ENCODE results near the gene TMEM123. TPM values are rescaled to one million over a fixed set of nuclear protein-coding genes. Genes with fewer than 3 reads are reported as not detected.

TMEM123 gene
- total RNA-seq, 1 donor, result 91.9 TPM

DNA sequence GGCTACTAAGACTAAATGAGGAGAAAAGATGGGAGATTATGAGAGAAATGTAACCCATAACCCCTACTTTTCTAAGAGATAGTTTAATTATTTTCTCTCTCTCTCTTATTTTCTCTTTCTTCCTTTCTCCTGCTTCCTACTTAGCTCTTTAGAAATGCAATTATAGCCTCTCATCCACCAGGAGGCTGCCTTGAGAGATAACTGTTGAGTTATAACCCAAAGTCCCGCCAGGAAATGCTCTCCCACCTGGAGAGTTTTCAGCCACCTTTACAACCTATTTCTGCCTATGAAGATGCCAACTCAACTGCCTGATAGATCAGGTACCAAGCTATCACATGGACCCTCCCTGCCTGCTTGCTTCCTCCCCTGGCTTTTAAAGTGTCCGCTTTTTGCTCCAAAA, 34.0 kb upstream of the TMEM123 start:
- Histone ChIP-seq H2AFZ (ENCODE audit: low read length) (no peak overlapping the region), H3K27me3 (ENCODE audit: insufficient read depth, low read length) (no peaks in the 10 kb centered on the region), H3K4me2 (ENCODE audit: insufficient read depth, low read length) (no peak overlapping the region), H3K4me3 (ENCODE audit: insufficient read depth, low read length) (no peak overlapping the region), H3K9me3 (ENCODE audit: low read depth, low read length) (no peaks in the 10 kb centered on the region), H3K79me2 (ENCODE audit: insufficient read depth, low read length) (no peaks in the 10 kb centered on the region), H3K27ac (ENCODE audit: low read depth, low read length) (no peak overlapping the region), H4K20me1 (ENCODE audit: insufficient read depth, low read length) (no peaks in the 10 kb centered on the region), H3K36me3 (ENCODE audit: insufficient read depth, low read length) (no peaks in the 10 kb centered on the region), H3K4me1 (ENCODE audit: insufficient read depth, low read length) (no peaks in the 10 kb centered on the region)
- TF ChIP-seq, protein P1, sequence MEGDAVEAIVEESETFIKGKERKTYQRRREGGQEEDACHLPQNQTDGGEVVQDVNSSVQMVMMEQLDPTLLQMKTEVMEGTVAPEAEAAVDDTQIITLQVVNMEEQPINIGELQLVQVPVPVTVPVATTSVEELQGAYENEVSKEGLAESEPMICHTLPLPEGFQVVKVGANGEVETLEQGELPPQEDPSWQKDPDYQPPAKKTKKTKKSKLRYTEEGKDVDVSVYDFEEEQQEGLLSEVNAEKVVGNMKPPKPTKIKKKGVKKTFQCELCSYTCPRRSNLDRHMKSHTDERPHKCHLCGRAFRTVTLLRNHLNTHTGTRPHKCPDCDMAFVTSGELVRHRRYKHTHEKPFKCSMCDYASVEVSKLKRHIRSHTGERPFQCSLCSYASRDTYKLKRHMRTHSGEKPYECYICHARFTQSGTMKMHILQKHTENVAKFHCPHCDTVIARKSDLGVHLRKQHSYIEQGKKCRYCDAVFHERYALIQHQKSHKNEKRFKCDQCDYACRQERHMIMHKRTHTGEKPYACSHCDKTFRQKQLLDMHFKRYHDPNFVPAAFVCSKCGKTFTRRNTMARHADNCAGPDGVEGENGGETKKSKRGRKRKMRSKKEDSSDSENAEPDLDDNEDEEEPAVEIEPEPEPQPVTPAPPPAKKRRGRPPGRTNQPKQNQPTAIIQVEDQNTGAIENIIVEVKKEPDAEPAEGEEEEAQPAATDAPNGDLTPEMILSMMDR (IDR thresholded peaks at IDR 0.05; ENCODE audit: extremely low read depth, low read depth, low read length), result no peak
- no peak for DNase-seq (ENCODE audit: insufficient read length, low spot score, missing footprints)

DNA sequence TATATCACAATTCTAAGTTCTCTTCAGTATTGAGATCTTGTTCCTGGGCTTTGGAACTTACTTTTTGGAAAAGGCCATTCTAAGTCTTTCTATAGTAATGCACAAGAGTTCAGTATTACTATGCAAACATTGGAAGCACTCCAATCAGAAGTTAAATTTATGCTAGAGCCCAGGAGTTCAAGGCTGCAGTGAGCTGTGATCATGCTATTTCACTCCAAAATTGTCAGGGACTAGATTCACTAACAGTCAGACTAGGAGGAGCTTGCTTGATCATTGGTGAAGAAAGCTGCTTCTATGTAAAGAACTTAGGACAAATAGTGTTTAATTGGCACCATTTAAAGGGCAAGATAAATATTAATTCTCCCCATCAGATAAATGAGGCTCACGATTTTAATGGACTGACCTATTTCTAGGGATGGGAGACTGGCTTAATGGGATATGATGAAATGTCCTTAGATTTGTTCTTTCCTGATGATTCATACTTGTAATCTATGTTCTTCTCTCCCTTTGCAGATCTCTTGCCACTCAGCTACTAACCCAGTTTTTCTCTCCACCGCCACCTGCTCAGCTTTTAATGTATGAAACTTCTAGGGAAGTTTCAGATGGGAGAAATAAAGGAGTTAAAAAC, 32.6 kb upstream of the TMEM123 start:
- Histone ChIP-seq H3K27ac (ENCODE audit: low read depth, low read length) (no peak overlapping the region), H3K36me3 (ENCODE audit: insufficient read depth, low read length) (no peaks in the 10 kb centered on the region), H3K4me3 (ENCODE audit: insufficient read depth, low read length) (no peak overlapping the region), H3K27me3 (ENCODE audit: insufficient read depth, low read length) (no peaks in the 10 kb centered on the region), H3K4me1 (ENCODE audit: insufficient read depth, low read length) (no peaks in the 10 kb centered on the region), H2AFZ (ENCODE audit: low read length) (no peak overlapping the region), H3K9me3 (ENCODE audit: low read depth, low read length) (no peaks in the 10 kb centered on the region), H3K4me2 (ENCODE audit: insufficient read depth, low read length) (no peak overlapping the region), H4K20me1 (ENCODE audit: insufficient read depth, low read length) (no peaks in the 10 kb centered on the region), H3K79me2 (ENCODE audit: insufficient read depth, low read length) (no peaks in the 10 kb centered on the region)
- no peak for DNase-seq (ENCODE audit: insufficient read length, low spot score, missing footprints)
- TF ChIP-seq, protein P1 (IDR thresholded peaks at IDR 0.05; ENCODE audit: extremely low read depth, low read depth, low read length), result no peak

DNA sequence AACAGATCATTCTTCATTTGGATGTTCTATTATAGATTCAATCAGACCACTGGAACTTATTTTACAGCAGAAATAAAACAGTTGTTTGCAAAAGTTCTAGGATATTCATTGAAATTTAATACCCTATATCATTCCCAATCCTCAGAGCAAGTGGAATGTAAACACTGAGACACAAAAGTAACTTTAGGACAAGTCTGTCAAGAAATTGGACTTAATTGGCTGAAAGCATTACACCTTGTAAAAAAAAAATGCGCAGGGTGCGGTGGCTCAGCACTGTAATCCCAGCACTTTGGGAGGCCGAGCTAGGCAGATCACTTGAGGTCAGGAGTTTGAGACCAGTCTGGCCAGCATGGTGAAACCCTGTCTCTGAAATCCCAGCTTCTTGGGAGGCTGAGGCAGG, 29.9 kb upstream of the TMEM123 start:
- Histone ChIP-seq H3K4me1 (ENCODE audit: insufficient read depth, low read length) (no peaks in the 10 kb centered on the region), H3K4me2 (ENCODE audit: insufficient read depth, low read length) (no peak overlapping the region), H3K79me2 (ENCODE audit: insufficient read depth, low read length) (no peaks in the 10 kb centered on the region), H2AFZ (ENCODE audit: low read length) (no peak overlapping the region), H3K36me3 (ENCODE audit: insufficient read depth, low read length) (no peaks in the 10 kb centered on the region), H4K20me1 (ENCODE audit: insufficient read depth, low read length) (no peaks in the 10 kb centered on the region), H3K4me3 (ENCODE audit: insufficient read depth, low read length) (no peak overlapping the region), H3K9me3 (ENCODE audit: low read depth, low read length) (no peaks in the 10 kb centered on the region), H3K27me3 (ENCODE audit: insufficient read depth, low read length) (no peaks in the 10 kb centered on the region), H3K27ac (ENCODE audit: low read depth, low read length) (no peak overlapping the region)
- no peak for DNase-seq (ENCODE audit: insufficient read length, low spot score, missing footprints)
- TF ChIP-seq, protein P1 (IDR thresholded peaks at IDR 0.05; ENCODE audit: extremely low read depth, low read depth, low read length), result no peak

DNA sequence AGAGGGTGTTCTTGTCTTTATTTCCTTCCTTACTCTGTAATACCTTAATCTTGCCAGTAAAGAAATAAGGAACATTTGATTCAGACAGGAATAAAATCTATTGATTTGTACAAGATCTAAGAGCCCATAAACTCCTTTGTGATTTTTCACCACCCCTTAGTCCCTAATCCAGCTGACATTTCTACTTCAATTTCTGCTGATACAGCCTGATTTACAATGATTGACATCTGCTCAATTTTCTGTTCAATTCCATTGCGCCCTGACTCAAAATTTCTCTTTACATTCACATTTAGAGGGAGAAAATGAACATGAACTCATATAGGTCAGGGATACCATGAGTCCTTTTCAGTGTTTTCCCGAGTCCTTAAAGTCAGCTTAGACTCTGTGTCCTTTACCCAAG, 27.2 kb upstream of the TMEM123 start:
- Histone ChIP-seq H2AFZ (ENCODE audit: low read length) (no peak overlapping the region), H3K27ac (ENCODE audit: low read depth, low read length) (no peak overlapping the region), H3K36me3 (ENCODE audit: insufficient read depth, low read length) (no peaks in the 10 kb centered on the region), H3K4me1 (ENCODE audit: insufficient read depth, low read length) (no peaks in the 10 kb centered on the region), H3K9me3 (ENCODE audit: low read depth, low read length) (no peaks in the 10 kb centered on the region), H3K4me2 (ENCODE audit: insufficient read depth, low read length) (no peak overlapping the region), H3K79me2 (ENCODE audit: insufficient read depth, low read length) (no peaks in the 10 kb centered on the region), H3K27me3 (ENCODE audit: insufficient read depth, low read length) (no peaks in the 10 kb centered on the region), H4K20me1 (ENCODE audit: insufficient read depth, low read length) (no peaks in the 10 kb centered on the region), H3K4me3 (ENCODE audit: insufficient read depth, low read length) (no peak overlapping the region)
- TF ChIP-seq, protein P1 (IDR thresholded peaks at IDR 0.05; ENCODE audit: extremely low read depth, low read depth, low read length), result no peak
- no peak for DNase-seq (ENCODE audit: insufficient read length, low spot score, missing footprints)

All from osteoblast (primary cell).